ENCODE results near the gene CCDC106. TPM values are rescaled to one million over a fixed set of nuclear protein-coding genes. Genes with fewer than 3 reads are reported as not detected.

The CCDC106 gene
- total and polyA plus RNA-seq, 2 donors: 4.1 to 17.7 TPM

GRCh38 chr19:55606471-55606787 is 41.6 kb upstream of the CCDC106 start:
- peak overlapping the region; percentile 13 for H3K27ac ChIP-seq (ENCODE audit: low read depth)
- peak overlapping the region; percentile 79 for H3K4me3 ChIP-seq (ENCODE audit: low read depth, low read length)
- no peak for DNase-seq (ENCODE audit: extremely low spot score)
- H3K36me3 ChIP-seq (ENCODE audit: insufficient read depth): no peaks in the 10 kb centered on the region
- WGBS: 22% methylated on average over 12 of the region's 12 CpGs
- H3K4me1 ChIP-seq (ENCODE audit: insufficient read depth): no peaks in the 10 kb centered on the region

- no peak overlapping the region for H3K27ac ChIP-seq (ENCODE audit: low read depth)
- 77% methylated on average over 9 of the region's 9 CpGs for WGBS
- DNase-seq (ENCODE audit: extremely low spot score): no peak
- no peaks in the 10 kb centered on the region for H3K36me3 ChIP-seq (ENCODE audit: insufficient read depth)
- H3K4me1 ChIP-seq (ENCODE audit: insufficient read depth): no peaks in the 10 kb centered on the region
- H3K4me3 ChIP-seq (ENCODE audit: low read depth, low read length): no peak overlapping the region
Measured at GRCh38 chr19:55606817-55607216, 41.2 kb upstream of the CCDC106 start.

GRCh38 chr19:55609326-55609725 is 38.7 kb upstream of the CCDC106 start:
- no peak for DNase-seq (ENCODE audit: extremely low spot score)
- H3K4me1 ChIP-seq (ENCODE audit: insufficient read depth): no peaks in the 10 kb centered on the region
- H3K36me3 ChIP-seq (ENCODE audit: insufficient read depth): no peaks in the 10 kb centered on the region
- no peak overlapping the region for H3K27ac ChIP-seq (ENCODE audit: low read depth)
- H3K4me3 ChIP-seq (ENCODE audit: low read depth, low read length): no peak overlapping the region
- whole genome bisulfite sequencing: 95% methylated on average over 5 of the region's 5 CpGs

GRCh38 chr19:55611300-55611982 is 36.6 kb upstream of the CCDC106 start:
- Histone ChIP-seq H3K27ac (ENCODE audit: low read depth) (no peak overlapping the region), H3K4me3 (ENCODE audit: low read depth, low read length) (no peak overlapping the region), H3K4me1 (ENCODE audit: insufficient read depth) (no peaks in the 10 kb centered on the region), H3K36me3 (ENCODE audit: insufficient read depth) (peaks cover 2% of the 10 kb centered on the region)
- no peak for DNase-seq (ENCODE audit: extremely low spot score)
- 74% methylated on average over 15 of the region's 15 CpGs for WGBS

GRCh38 chr19:55611983-55612645 is 35.9 kb upstream of the CCDC106 start:
- 81% methylated on average over 3 of the region's 3 CpGs for WGBS
- no peak overlapping the region for H3K4me3 ChIP-seq (ENCODE audit: low read depth, low read length)
- no peaks in the 10 kb centered on the region for H3K4me1 ChIP-seq (ENCODE audit: insufficient read depth)
- H3K36me3 ChIP-seq (ENCODE audit: insufficient read depth): peaks cover 2% of the 10 kb centered on the region
- DNase-seq (ENCODE audit: extremely low spot score): no peak
- no peak overlapping the region for H3K27ac ChIP-seq (ENCODE audit: low read depth)

GRCh38 chr19:55613396-55613795 is 34.6 kb upstream of the CCDC106 start:
- Histone ChIP-seq H3K36me3 (ENCODE audit: insufficient read depth) (peaks cover 2% of the 10 kb centered on the region), H3K4me3 (ENCODE audit: low read depth, low read length) (no peak overlapping the region), H3K27ac (ENCODE audit: low read depth) (no peak overlapping the region), H3K4me1 (ENCODE audit: insufficient read depth) (no peaks in the 10 kb centered on the region)
- 96% methylated on average over 27 of the region's 27 CpGs for WGBS
- no peak for DNase-seq (ENCODE audit: extremely low spot score)

GRCh38 chr19:55613930-55614710 is 33.9 kb upstream of the CCDC106 start:
- H3K4me3 ChIP-seq (ENCODE audit: low read depth, low read length): no peak overlapping the region
- no peak for DNase-seq (ENCODE audit: extremely low spot score)
- H3K4me1 ChIP-seq (ENCODE audit: insufficient read depth): no peaks in the 10 kb centered on the region
- H3K27ac ChIP-seq (ENCODE audit: low read depth): no peak overlapping the region
- whole genome bisulfite sequencing: 95% methylated on average over 75 of the region's 75 CpGs
- peaks cover 2% of the 10 kb centered on the region for H3K36me3 ChIP-seq (ENCODE audit: insufficient read depth)

GRCh38 chr19:55614711-55615542 is 33.1 kb upstream of the CCDC106 start:
- 97% methylated on average over 98 of the region's 98 CpGs for WGBS
- DNase-seq (ENCODE audit: extremely low spot score): no peak
- H3K4me1 ChIP-seq (ENCODE audit: insufficient read depth): no peaks in the 10 kb centered on the region
- peaks cover 2% of the 10 kb centered on the region for H3K36me3 ChIP-seq (ENCODE audit: insufficient read depth)
- H3K27ac ChIP-seq (ENCODE audit: low read depth): no peak overlapping the region
- no peak overlapping the region for H3K4me3 ChIP-seq (ENCODE audit: low read depth, low read length)

GRCh38 chr19:55615543-55616394 is 32.2 kb upstream of the CCDC106 start:
- H3K36me3 ChIP-seq (ENCODE audit: insufficient read depth): peaks cover 2% of the 10 kb centered on the region
- 98% methylated on average over 88 of the region's 88 CpGs for WGBS
- H3K4me1 ChIP-seq (ENCODE audit: insufficient read depth): no peaks in the 10 kb centered on the region

GRCh38 chr19:55616395-55616875 is 31.6 kb upstream of the CCDC106 start:
- DNase-seq (ENCODE audit: extremely low spot score): no peak
- H3K27ac ChIP-seq (ENCODE audit: low read depth): no peak overlapping the region
- H3K36me3 ChIP-seq (ENCODE audit: insufficient read depth): peaks cover 2% of the 10 kb centered on the region
- H3K4me1 ChIP-seq (ENCODE audit: insufficient read depth): no peaks in the 10 kb centered on the region
- no peak overlapping the region for H3K4me3 ChIP-seq (ENCODE audit: low read depth, low read length)
- WGBS: 98% methylated on average over 38 of the region's 38 CpGs

More at GRCh38 chr19:55615543-55616394, 32.2 kb upstream of the CCDC106 start:
- DNase-seq (ENCODE audit: extremely low spot score): no peak
- Histone ChIP-seq H3K4me3 (ENCODE audit: low read depth, low read length) (no peak overlapping the region), H3K27ac (ENCODE audit: low read depth) (no peak overlapping the region)

GRCh38 chr19:55617426-55617825 is 30.6 kb upstream of the CCDC106 start:
- Histone ChIP-seq H3K4me3 (ENCODE audit: low read depth, low read length) (no peak overlapping the region), H3K36me3 (ENCODE audit: insufficient read depth) (peaks cover 2% of the 10 kb centered on the region), H3K4me1 (ENCODE audit: insufficient read depth) (no peaks in the 10 kb centered on the region), H3K27ac (ENCODE audit: low read depth) (no peak overlapping the region)
- 87% methylated on average over 8 of the region's 8 CpGs for WGBS
- no peak for DNase-seq (ENCODE audit: extremely low spot score)

GRCh38 chr19:55618426-55618825 is 29.6 kb upstream of the CCDC106 start:
- Histone ChIP-seq H3K27ac (ENCODE audit: low read depth) (no peak overlapping the region), H3K36me3 (ENCODE audit: insufficient read depth) (peaks cover 2% of the 10 kb centered on the region), H3K4me1 (ENCODE audit: insufficient read depth) (no peaks in the 10 kb centered on the region), H3K4me3 (ENCODE audit: low read depth, low read length) (no peak overlapping the region)
- WGBS: 93% methylated on average over 7 of the region's 7 CpGs
- no peak for DNase-seq (ENCODE audit: extremely low spot score)
